Measurements from ENCODE around the gene AGTRAP. TPM values are rescaled to one million over a fixed set of nuclear protein-coding genes. Genes with fewer than 3 reads are reported as not detected.

AGTRAP gene
- total RNA-seq, 2 donors from 2014 or later = 44.1 to 44.2 TPM

DNA sequence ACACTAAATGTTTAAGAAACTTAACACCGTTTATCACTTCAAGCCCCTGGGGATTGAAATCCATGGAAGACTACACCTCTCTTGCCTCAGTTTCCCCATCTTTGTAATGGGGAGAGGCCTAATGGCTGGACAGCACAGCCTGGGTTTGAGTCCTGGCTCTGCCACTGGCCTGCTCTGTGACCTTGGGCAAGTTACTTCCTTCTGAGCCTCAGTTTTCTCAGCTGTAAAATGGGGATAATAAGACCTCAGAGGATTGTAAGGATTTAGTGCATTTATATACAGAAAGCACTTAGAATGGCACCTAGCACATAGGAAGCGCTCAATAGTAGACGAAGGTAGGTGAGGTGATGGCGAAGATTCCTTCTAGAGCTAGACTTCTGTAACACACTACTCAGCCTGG is 5.5 kb downstream of the AGTRAP start:
- DNase-seq (ENCODE audit: low spot score) (no peak), ATAC-seq (ENCODE audit: insufficient number of reproducible peaks, low FRiP score, low read depth) (no peak)
- Histone ChIP-seq H3K27me3 (replicated peaks; ENCODE audit: insufficient read depth) (no peaks in the 10 kb centered on the region), H3K27ac (no peak overlapping the region), H3K9me3 (no peaks in the 10 kb centered on the region), H3K4me1 (ENCODE audit: control insufficient read depth in 1 of 2, low read depth in 2 of 2) (peaks cover 8 to 12% of the 10 kb centered on the region in 2 donors), H3K36me3 (no peaks in the 10 kb centered on the region), H3K4me3 (no peak overlapping the region)
- no peak for TF ChIP-seq CTCF (IDR thresholded peaks at IDR 0.05)

DNA sequence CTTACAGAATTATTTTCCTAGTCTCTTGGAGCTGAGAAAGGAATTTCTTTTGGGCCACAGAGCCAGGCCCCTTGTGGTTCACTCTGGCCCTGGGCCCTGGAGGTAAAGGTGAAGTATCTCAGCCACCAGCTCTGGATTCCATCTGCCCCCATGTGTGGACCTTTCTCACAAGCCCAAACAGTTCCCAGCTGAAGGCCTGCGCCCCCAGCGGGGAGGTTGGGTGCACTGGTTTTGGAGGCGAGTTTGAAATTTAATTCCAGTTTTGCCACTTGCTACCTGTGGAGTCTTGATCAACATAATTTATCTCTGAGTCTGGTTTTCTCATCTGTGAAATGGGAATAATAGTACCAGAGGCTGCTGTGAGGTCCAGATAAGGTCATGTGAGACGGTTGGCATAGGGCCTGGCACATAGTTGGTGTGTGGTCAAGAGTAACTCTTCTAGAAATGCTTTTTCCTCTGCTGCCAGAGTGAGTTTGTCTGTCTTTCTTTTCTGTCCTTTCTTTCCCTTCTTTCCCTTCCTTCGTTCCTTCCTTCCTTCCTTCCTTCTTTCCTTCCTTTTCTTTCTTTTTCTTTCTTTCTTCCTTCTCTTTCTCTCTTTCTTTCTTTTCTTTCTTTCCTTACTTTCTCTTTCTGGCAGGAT is 6.1 kb downstream of the AGTRAP start:
- ATAC-seq (ENCODE audit: insufficient number of reproducible peaks, low FRiP score, low read depth) (no peak), DNase-seq (ENCODE audit: low spot score) (no peak)
- H3K4me1 ChIP-seq (ENCODE audit: control insufficient read depth in 1 of 2, low read depth in 2 of 2) = peaks cover 5 to 7% of the 10 kb centered on the region in 2 donors
- TF ChIP-seq CTCF (IDR thresholded peaks at IDR 0.05) = no peak
- H3K36me3 ChIP-seq = no peaks in the 10 kb centered on the region
- no peak overlapping the region for H3K27ac ChIP-seq
- H3K9me3 ChIP-seq = no peaks in the 10 kb centered on the region
- H3K27me3 ChIP-seq (replicated peaks; ENCODE audit: insufficient read depth) = no peaks in the 10 kb centered on the region
- no peak overlapping the region for H3K4me3 ChIP-seq

GRCh38 chr1:11744287-11744686 is 8.4 kb downstream of the AGTRAP start:
- DNase-seq (ENCODE audit: low spot score) (no peak), ATAC-seq (ENCODE audit: insufficient number of reproducible peaks, low FRiP score, low read depth) (no peak)
- H3K4me3 ChIP-seq = no peak overlapping the region
- no peak for TF ChIP-seq CTCF (IDR thresholded peaks at IDR 0.05)
- no peaks in the 10 kb centered on the region for H3K4me1 ChIP-seq (ENCODE audit: control insufficient read depth in 1 of 2, low read depth in 2 of 2)
- H3K27me3 ChIP-seq (replicated peaks; ENCODE audit: insufficient read depth) = no peaks in the 10 kb centered on the region
- H3K9me3 ChIP-seq = no peaks in the 10 kb centered on the region
- peaks cover 2% of the 10 kb centered on the region for H3K36me3 ChIP-seq
- no peak overlapping the region for H3K27ac ChIP-seq

DNA sequence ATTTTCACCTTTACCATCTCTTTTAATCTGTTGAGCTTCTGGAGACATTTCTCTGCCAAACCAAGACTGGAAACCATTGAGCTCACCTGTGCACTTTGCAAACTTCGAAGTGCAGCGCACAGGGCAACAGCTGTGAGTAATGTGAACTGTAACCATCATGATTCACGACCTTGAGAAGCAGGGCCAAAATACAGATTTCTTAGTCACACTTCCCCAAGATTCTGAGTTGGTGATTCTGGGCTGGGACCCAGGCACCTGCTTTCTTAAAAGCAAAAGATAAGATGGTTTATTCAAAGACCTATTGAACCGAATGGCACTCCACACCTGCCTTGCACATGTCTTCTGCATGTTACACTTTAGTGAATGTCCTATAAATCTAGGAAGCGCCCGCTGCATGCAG is 10.2 kb downstream of the AGTRAP start:
- DNase-seq (ENCODE audit: low spot score) (no peak), ATAC-seq (ENCODE audit: insufficient number of reproducible peaks, low FRiP score, low read depth) (no peak)
- H3K36me3 ChIP-seq = peaks cover 11% of the 10 kb centered on the region
- no peak overlapping the region for H3K27ac ChIP-seq
- no peak for TF ChIP-seq CTCF (IDR thresholded peaks at IDR 0.05)
- no peak overlapping the region for H3K4me3 ChIP-seq
- H3K4me1 ChIP-seq (ENCODE audit: control insufficient read depth in 1 of 2, low read depth in 2 of 2) = no peaks in the 10 kb centered on the region
- no peaks in the 10 kb centered on the region for H3K27me3 ChIP-seq (replicated peaks; ENCODE audit: insufficient read depth)
- H3K9me3 ChIP-seq = no peaks in the 10 kb centered on the region

DNA sequence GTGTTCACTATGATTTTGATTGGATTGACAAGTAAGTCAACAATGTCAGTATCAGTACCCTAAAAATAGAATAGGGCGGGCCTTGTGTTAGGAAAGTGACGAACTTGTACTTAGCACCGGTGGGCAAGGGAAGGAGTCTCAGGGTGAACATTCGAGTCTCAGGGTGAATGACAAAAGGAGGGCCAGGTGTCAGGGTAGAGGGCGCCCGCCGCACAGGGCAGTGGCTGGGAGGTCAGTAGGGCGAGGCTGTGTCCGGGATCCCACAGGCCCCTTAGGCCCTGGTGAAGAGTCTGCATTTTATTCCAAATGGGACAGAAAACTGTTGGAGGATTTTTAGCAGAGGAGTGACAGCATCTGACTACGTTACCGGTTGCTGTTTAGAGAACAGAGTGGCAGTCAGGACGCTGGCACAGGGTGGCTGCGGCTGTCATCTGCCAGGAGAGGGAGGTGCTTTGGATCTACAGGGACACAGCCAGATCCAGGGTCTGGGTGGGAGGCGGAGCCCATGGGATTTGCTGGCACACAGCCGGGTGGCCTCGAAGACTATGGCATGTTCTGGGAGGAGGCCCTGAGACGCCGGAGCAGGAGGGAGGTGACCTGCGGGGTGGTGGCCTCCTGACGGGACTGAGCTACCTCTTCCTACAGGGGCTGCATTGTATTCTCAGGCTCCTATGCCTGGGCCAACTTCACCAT is 11.0 kb downstream of the AGTRAP start:
- ATAC-seq (ENCODE audit: insufficient number of reproducible peaks, low FRiP score, low read depth) (no peak), DNase-seq (ENCODE audit: low spot score) (no peak)
- Histone ChIP-seq H3K9me3 (no peaks in the 10 kb centered on the region), H3K36me3 (peaks cover 11% of the 10 kb centered on the region), H3K27me3 (replicated peaks; ENCODE audit: insufficient read depth) (no peaks in the 10 kb centered on the region), H3K27ac (no peak overlapping the region), H3K4me3 (no peak overlapping the region), H3K4me1 (ENCODE audit: control insufficient read depth in 1 of 2, low read depth in 2 of 2) (no peaks in the 10 kb centered on the region)
- no peak for TF ChIP-seq CTCF (IDR thresholded peaks at IDR 0.05)
